Stomach smooth muscle (tissue), 2 donors: ENCODE data around the gene MYPN.
A peak's percentile ranks its signal among the peaks of the same experiment; 100 is the strongest.

Source experiments
- H3K27ac ChIP-seq: one replicate; pipeline ENCODE4 v1.7.0; 2013; ENCODE audit warnings: mild to moderate bottlenecking, low read length, inconsistent platforms
- H3K27me3 ChIP-seq, 2 donors: one replicate each; pipeline ENCODE4 v1.7.0; 2013; ENCODE audit warnings: low read length in 2 of 2; ENCODE audit not compliant: insufficient read depth in 2 of 2, control insufficient read depth in 1 of 2
- H3K36me3 ChIP-seq, 2 donors: one replicate each; pipeline ENCODE4 v1.7.0; 2013; ENCODE audit warnings: low read length in 2 of 2; ENCODE audit not compliant: control insufficient read depth in 2 of 2, insufficient read depth in 2 of 2
- H3K4me1 ChIP-seq: one replicate; pipeline ENCODE4 v1.7.0; 2013; ENCODE audit warnings: low read length; ENCODE audit not compliant: control insufficient read depth, insufficient read depth
- H3K4me3 ChIP-seq, 2 donors: one replicate each; pipeline ENCODE4 v1.7.0; 2013; ENCODE audit warnings: low read length in 2 of 2
- H3K9ac ChIP-seq, 2 donors: one replicate each; pipeline ENCODE4 v1.7.0; 2013; ENCODE audit warnings: low read length in 2 of 2, mild to moderate bottlenecking in 1 of 2
- H3K9me3 ChIP-seq, 2 donors: one replicate each; pipeline ENCODE4 v1.7.0; 2013; ENCODE audit warnings: low read length in 2 of 2; ENCODE audit not compliant: control insufficient read depth in 2 of 2
- donor health status: healthy.
- donor health status: Pancreatic carcinoma.

Gene MYPN

GRCh38 chr10:68223535-68224165, 114.4 kb downstream of the MYPN start:
- Histone ChIP-seq H3K9ac (no peak overlapping the region), H3K27me3 (no peaks in the 10 kb centered on the region), H3K36me3 (no peaks in the 10 kb centered on the region), H3K4me1 (no peaks in the 10 kb centered on the region), H3K9me3 (no peaks in the 10 kb centered on the region), H3K4me3 (no peak overlapping the region), H3K27ac (no peak overlapping the region)

GRCh38 chr10:68224810-68225209, 115.5 kb downstream of the MYPN start:
- no peak overlapping the region for H3K9ac ChIP-seq
- H3K27me3 ChIP-seq = no peaks in the 10 kb centered on the region
- no peak overlapping the region for H3K27ac ChIP-seq
- H3K9me3 ChIP-seq = no peaks in the 10 kb centered on the region
- H3K36me3 ChIP-seq = no peaks in the 10 kb centered on the region
- H3K4me1 ChIP-seq = no peaks in the 10 kb centered on the region
- H3K4me3 ChIP-seq = no peak overlapping the region

GRCh38 chr10:68230268-68230667, 121.0 kb downstream of the MYPN start:
- Histone ChIP-seq H3K4me1 (peaks cover 8% of the 10 kb centered on the region), H3K9ac (no peak overlapping the region), H3K27me3 (no peaks in the 10 kb centered on the region), H3K36me3 (no peaks in the 10 kb centered on the region), H3K9me3 (no peaks in the 10 kb centered on the region), H3K4me3 (no peak overlapping the region), H3K27ac (no peak overlapping the region)

- Histone ChIP-seq H3K9me3 (no peaks in the 10 kb centered on the region), H3K4me1 (peaks cover 8% of the 10 kb centered on the region), H3K27me3 (no peaks in the 10 kb centered on the region), H3K27ac (peak overlapping the region; percentile 64), H3K4me3 (peak overlapping the region; percentile 83 to 87), H3K9ac (peak overlapping the region; percentile 65 to 84), H3K36me3 (no peaks in the 10 kb centered on the region)
These were observed 122.0 kb downstream of the MYPN start for GRCh38 chr10:68231106-68231816.

- H3K27me3 ChIP-seq = no peaks in the 10 kb centered on the region
These were observed 122.5 kb downstream of the MYPN start, which contains the start of gene ATOH7 for GRCh38 chr10:68231817-68232251. TSS of gene ATOH7 (minus strand) at chr10:68232113. CDS start at chr10:68231677, 436 bp downstream.

GRCh38 chr10:68233046-68233445, 123.8 kb downstream of the MYPN start:
- peaks cover 8% of the 10 kb centered on the region for H3K4me1 ChIP-seq
- H3K27ac ChIP-seq = no peak overlapping the region
- H3K9ac ChIP-seq = no peak overlapping the region
- H3K4me3 ChIP-seq = no peak overlapping the region
- no peaks in the 10 kb centered on the region for H3K9me3 ChIP-seq
- H3K36me3 ChIP-seq = no peaks in the 10 kb centered on the region
- no peaks in the 10 kb centered on the region for H3K27me3 ChIP-seq

More at GRCh38 chr10:68231817-68232251, 122.5 kb downstream of the MYPN start, which contains the start of gene ATOH7:
- H3K27ac ChIP-seq = peak within 1 kb of the TSS; percentile 64
- no peaks in the 10 kb centered on the region for H3K9me3 ChIP-seq
- peak within 1 kb of the TSS; percentile 65 to 84 for H3K9ac ChIP-seq
- H3K36me3 ChIP-seq = no peaks in the 10 kb centered on the region
- peaks cover 8% of the 10 kb centered on the region for H3K4me1 ChIP-seq
- H3K4me3 ChIP-seq = peak within 1 kb of the TSS; percentile 83 to 87

GRCh38 chr10:68235111-68235510, 125.8 kb downstream of the MYPN start:
- Histone ChIP-seq H3K4me1 (peaks cover 8% of the 10 kb centered on the region), H3K9ac (no peak overlapping the region), H3K9me3 (no peaks in the 10 kb centered on the region), H3K27me3 (no peaks in the 10 kb centered on the region), H3K36me3 (no peaks in the 10 kb centered on the region), H3K4me3 (no peak overlapping the region), H3K27ac (no peak overlapping the region)

- no peaks in the 10 kb centered on the region for H3K36me3 ChIP-seq
- no peak overlapping the region for H3K9ac ChIP-seq
- H3K9me3 ChIP-seq = no peaks in the 10 kb centered on the region
- H3K4me3 ChIP-seq = no peak overlapping the region
- no peak overlapping the region for H3K27ac ChIP-seq
- peaks cover 8% of the 10 kb centered on the region for H3K4me1 ChIP-seq
- no peaks in the 10 kb centered on the region for H3K27me3 ChIP-seq
These were observed 126.3 kb downstream of the MYPN start for GRCh38 chr10:68235581-68235980.

- Histone ChIP-seq H3K4me3 (no peak overlapping the region), H3K4me1 (peaks cover under 1% of the 10 kb centered on the region), H3K27me3 (no peaks in the 10 kb centered on the region), H3K9ac (no peak overlapping the region), H3K36me3 (no peaks in the 10 kb centered on the region), H3K9me3 (no peaks in the 10 kb centered on the region), H3K27ac (no peak overlapping the region)
These were observed 127.9 kb downstream of the MYPN start for GRCh38 chr10:68237173-68237572.

GRCh38 chr10:68238371-68238770, 129.1 kb downstream of the MYPN start:
- Histone ChIP-seq H3K4me3 (no peak overlapping the region), H3K27me3 (no peaks in the 10 kb centered on the region), H3K27ac (no peak overlapping the region), H3K9ac (no peak overlapping the region), H3K9me3 (no peaks in the 10 kb centered on the region), H3K4me1 (no peaks in the 10 kb centered on the region), H3K36me3 (no peaks in the 10 kb centered on the region)

- no peaks in the 10 kb centered on the region for H3K4me1 ChIP-seq
- no peak overlapping the region for H3K4me3 ChIP-seq
- no peaks in the 10 kb centered on the region for H3K36me3 ChIP-seq
- no peaks in the 10 kb centered on the region for H3K27me3 ChIP-seq
- no peaks in the 10 kb centered on the region for H3K9me3 ChIP-seq
- no peak overlapping the region for H3K9ac ChIP-seq
- no peak overlapping the region for H3K27ac ChIP-seq
These were observed 129.8 kb downstream of the MYPN start for GRCh38 chr10:68239069-68239468.
